ENCODE results near the gene NPY5R. TPM values are rescaled to one million over a fixed set of nuclear protein-coding genes. Genes with fewer than 3 reads are reported as not detected.

NPY5R gene
- polyA plus RNA-seq, 3 donors from 2014 or later = not detected

DNA sequence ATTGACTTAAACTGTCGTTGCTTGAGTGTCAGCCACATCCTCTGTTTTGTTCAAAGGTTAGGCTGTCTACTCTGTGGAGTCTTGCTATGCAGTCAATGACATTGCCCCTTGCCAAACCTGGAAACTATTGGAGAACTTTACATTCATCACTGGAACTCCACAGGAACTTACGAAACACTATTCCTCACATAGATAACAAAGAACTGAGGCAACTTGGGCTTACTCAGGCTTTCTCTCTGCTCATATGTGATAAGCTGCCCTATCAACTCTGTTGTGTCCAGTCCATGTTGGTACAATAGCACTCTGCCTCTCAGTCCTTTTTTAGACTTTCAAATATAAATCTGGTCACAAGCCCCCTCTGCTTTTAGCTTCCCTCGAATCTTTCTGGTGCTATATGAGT, 9.4 kb downstream of the NPY5R start:
- DNase-seq = no peak
- H3K27me3 Mint-ChIP-seq (ENCODE audit: low read depth in 3 of 3) = peaks cover 0 to 4% (median 3%) of the 10 kb centered on the region in 3 donors
- peaks cover 0 to 4% (median 0%) of the 10 kb centered on the region in 6 donors for H3K9me3 Mint-ChIP-seq
- H3K27ac Mint-ChIP-seq = no peak overlapping the region
- no peak overlapping the region for H3K4me3 Mint-ChIP-seq
- no peaks in the 10 kb centered on the region for H3K36me3 Mint-ChIP-seq
- H3K4me1 Mint-ChIP-seq = no peaks in the 10 kb centered on the region

DNA sequence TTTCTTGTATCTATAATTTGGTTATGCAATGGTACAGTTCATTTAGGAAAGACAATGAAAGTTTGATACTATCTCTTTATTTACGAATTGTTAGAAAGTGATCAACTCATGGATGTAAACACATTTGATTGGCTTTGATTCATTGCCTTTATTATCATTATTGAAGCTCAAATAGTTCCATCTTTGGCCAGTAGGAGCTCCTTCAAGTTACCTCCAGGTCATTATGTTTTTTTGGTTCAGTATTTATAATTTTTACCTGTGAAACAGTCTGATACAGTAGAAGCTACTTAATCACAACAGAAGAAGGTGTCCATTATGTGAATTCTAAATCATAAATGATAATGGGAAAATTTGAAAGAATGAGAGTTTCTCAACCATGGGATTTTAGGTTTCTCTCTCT, 12.4 kb downstream of the NPY5R start:
- no peak for DNase-seq
- H3K27me3 Mint-ChIP-seq (ENCODE audit: low read depth in 3 of 3) = peaks cover 0 to 4% (median 3%) of the 10 kb centered on the region in 3 donors
- H3K4me1 Mint-ChIP-seq = no peaks in the 10 kb centered on the region
- H3K4me3 Mint-ChIP-seq = no peak overlapping the region
- peaks cover 0 to 3% (median 0%) of the 10 kb centered on the region in 6 donors for H3K9me3 Mint-ChIP-seq
- no peak overlapping the region for H3K27ac Mint-ChIP-seq
- no peaks in the 10 kb centered on the region for H3K36me3 Mint-ChIP-seq

DNA sequence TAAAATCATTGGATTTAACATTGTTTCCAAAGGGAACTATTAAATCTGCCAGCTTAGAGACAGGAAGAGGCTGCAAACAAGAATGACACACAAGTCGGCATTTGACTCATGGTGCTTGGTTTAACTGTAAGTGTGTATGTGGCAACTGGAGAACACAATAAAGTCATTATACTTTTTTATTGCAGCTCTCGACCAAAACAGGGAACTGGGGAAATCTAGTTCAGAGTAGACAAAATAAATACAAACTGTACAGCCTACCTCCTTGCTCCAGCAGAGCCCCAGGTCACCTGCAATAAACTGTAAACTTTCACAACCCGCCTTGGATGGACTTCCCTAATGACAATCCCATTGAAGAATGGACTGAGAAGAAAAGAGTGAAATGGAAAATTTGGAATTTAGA, 24.0 kb downstream of the NPY5R start:
- H3K4me1 Mint-ChIP-seq = no peaks in the 10 kb centered on the region
- no peak overlapping the region for H3K4me3 Mint-ChIP-seq
- DNase-seq = no peak
- peaks cover 0 to 5% (median 4%) of the 10 kb centered on the region in 6 donors for H3K9me3 Mint-ChIP-seq
- H3K27ac Mint-ChIP-seq = no peak overlapping the region
- H3K27me3 Mint-ChIP-seq (ENCODE audit: low read depth in 3 of 3) = no peaks in the 10 kb centered on the region
- H3K36me3 Mint-ChIP-seq = no peaks in the 10 kb centered on the region

DNA sequence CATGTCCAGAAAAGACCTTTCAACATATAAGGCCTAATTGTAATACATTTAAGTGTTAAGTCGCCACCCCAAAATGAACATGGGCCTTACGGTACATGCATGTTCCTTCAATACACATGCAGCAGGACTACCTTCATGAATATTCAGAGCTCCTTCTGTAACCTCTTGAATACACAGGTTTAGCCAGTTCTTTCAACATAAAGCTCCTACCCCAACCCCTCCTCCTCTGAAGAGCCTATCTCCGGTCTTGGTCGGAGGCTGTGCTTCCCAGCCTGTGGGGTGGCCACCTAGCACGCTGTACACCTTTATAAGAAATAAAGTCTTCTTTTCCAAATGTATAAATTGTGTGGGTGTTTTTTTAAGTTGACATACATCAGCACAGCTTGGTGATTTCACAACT, 28.3 kb downstream of the NPY5R start:
- no peak for DNase-seq
- H3K4me3 Mint-ChIP-seq = no peak overlapping the region
- H3K4me1 Mint-ChIP-seq = no peaks in the 10 kb centered on the region
- no peak overlapping the region for H3K27ac Mint-ChIP-seq
- no peaks in the 10 kb centered on the region for H3K27me3 Mint-ChIP-seq (ENCODE audit: low read depth in 3 of 3)
- H3K9me3 Mint-ChIP-seq = peaks cover 0 to 4% (median under 1%) of the 10 kb centered on the region in 6 donors
- H3K36me3 Mint-ChIP-seq = no peaks in the 10 kb centered on the region

DNA sequence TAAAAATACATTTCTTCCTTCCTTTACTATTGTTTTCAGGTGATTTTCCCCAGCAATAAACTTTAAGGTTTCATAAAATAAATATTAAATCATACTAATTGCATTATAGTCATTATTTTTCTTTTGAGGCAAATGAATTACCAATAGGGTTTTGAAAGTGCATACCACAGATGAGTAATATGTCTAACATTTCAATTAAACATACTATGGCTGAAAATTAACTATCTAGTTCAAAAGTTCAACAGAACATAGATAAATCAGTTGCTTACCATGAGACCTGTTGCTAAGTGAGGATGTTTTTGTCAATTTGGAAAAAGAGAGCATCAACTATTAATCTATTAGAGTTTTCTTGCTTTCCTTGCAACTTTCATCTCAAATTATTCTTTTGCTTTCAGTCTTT, 35.0 kb downstream of the NPY5R start:
- Mint-ChIP-seq H3K4me3 (no peak overlapping the region), H3K27ac (no peak overlapping the region), H3K4me1 (no peaks in the 10 kb centered on the region), H3K36me3 (no peaks in the 10 kb centered on the region), H3K27me3 (ENCODE audit: low read depth in 3 of 3) (no peaks in the 10 kb centered on the region), H3K9me3 (peaks cover 0 to 2% (median 0%) of the 10 kb centered on the region in 6 donors)
- DNase-seq = no peak

DNA sequence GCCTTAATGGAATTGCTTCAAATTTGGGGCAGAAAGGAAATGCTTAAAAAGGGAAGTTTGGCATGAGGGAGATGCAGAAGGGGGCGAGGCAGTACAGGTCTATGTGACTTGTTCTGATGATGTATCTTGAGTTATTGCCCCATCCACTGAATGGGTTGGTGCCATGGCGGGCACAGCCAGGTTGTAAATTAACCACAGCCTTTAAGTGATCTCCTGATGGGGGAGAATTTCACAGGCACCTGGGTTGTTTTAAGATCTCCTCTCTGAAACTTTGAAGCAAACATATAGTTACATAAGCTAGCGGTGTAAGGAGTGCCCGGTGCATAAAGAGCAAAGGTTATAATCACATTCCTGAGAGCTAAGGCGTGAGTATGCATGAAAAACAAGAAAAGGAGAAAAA, 37.0 kb downstream of the NPY5R start:
- no peaks in the 10 kb centered on the region for H3K4me1 Mint-ChIP-seq
- DNase-seq = no peak

DNA sequence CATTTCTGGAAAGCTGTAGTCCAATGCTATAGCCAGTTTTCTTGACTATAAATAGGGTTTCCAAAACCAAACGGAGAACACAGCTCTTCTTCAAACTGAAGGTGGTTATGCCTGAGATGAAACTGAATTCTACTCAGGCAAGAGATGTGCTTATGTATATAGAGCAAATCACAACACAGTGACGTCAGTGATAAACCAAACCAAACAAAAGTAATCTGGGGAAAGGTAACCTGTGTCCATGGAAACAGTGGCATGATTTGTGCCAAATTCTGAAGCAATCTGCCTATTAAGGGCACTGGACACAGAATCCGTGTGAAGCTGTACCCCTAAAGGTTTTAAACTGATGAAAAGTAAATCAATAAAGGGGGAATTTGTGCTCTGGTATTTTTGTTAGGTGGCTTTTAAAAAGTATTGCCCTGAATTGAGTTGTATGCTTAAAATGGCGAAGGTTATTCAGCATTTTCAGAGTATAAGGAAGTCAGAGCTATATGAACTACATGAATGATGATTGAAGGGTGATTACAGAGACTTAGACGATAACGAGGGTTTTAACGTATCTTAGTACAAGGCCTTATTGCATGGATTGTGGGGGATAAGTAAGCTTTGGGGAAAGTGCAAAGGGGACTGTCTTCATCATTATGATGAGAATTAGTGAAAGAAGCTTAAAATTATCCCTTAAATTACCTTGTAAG, 38.6 kb downstream of the NPY5R start:
- no peaks in the 10 kb centered on the region for H3K4me1 Mint-ChIP-seq
- H3K27ac Mint-ChIP-seq = no peak overlapping the region
- no peaks in the 10 kb centered on the region for H3K36me3 Mint-ChIP-seq
- peaks cover 0 to 4% (median 0%) of the 10 kb centered on the region in 6 donors for H3K9me3 Mint-ChIP-seq
- H3K4me3 Mint-ChIP-seq = no peak overlapping the region
- H3K27me3 Mint-ChIP-seq (ENCODE audit: low read depth in 3 of 3) = no peaks in the 10 kb centered on the region
- DNase-seq = no peak

More for the DNA sequence above, 37.0 kb downstream of the NPY5R start:
- H3K9me3 Mint-ChIP-seq = peaks cover 0 to 4% (median 0%) of the 10 kb centered on the region in 6 donors
- no peaks in the 10 kb centered on the region for H3K36me3 Mint-ChIP-seq
- no peaks in the 10 kb centered on the region for H3K27me3 Mint-ChIP-seq (ENCODE audit: low read depth in 3 of 3)
- H3K4me3 Mint-ChIP-seq = no peak overlapping the region
- no peak overlapping the region for H3K27ac Mint-ChIP-seq

DNA sequence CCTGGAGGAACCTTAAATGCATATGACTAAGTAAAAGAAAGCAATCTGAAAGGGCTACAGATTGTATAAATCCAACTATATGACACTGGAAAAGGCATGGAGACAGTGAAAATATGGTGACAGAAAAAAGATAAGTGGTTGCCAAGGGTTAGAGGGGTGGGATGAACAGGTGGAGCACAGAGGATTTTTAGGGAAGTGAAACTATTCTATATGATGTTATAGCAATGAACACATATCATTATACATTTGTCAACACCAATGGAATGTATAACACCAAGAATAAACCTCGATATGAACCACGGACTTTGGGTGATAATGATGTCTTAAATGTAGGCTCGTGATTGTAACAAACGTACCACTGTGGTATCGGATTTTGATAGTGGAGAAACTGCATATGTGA, 40.7 kb downstream of the NPY5R start:
- Mint-ChIP-seq H3K9me3 (peaks cover 0 to 3% (median 0%) of the 10 kb centered on the region in 6 donors), H3K36me3 (no peaks in the 10 kb centered on the region), H3K27ac (no peak overlapping the region), H3K4me3 (no peak overlapping the region), H3K4me1 (no peaks in the 10 kb centered on the region), H3K27me3 (ENCODE audit: low read depth in 3 of 3) (no peaks in the 10 kb centered on the region)
- no peak for DNase-seq

DNA sequence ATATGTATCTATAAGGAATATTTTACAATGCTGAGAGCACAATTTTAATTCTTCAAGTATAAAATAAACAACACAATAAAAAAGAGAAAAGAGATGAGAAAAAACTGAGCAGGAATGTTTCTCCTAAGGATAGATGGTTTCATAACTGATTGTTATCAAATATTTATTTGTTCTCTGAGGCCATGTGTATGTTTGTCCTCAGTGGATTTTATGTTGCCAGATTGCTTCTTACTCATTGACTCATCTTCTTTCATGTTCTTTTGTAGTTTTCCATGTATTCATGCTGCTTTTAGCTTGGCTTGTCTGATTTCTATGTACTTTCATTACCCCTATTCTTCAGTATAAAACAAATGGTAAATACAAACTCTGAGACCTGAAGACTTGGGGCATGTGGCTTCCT, 41.2 kb downstream of the NPY5R start:
- DNase-seq = no peak
- Mint-ChIP-seq H3K4me1 (no peaks in the 10 kb centered on the region), H3K36me3 (no peaks in the 10 kb centered on the region), H3K9me3 (peaks cover 0 to 3% (median 0%) of the 10 kb centered on the region in 6 donors), H3K27ac (no peak overlapping the region), H3K27me3 (ENCODE audit: low read depth in 3 of 3) (no peaks in the 10 kb centered on the region), H3K4me3 (no peak overlapping the region)

DNA sequence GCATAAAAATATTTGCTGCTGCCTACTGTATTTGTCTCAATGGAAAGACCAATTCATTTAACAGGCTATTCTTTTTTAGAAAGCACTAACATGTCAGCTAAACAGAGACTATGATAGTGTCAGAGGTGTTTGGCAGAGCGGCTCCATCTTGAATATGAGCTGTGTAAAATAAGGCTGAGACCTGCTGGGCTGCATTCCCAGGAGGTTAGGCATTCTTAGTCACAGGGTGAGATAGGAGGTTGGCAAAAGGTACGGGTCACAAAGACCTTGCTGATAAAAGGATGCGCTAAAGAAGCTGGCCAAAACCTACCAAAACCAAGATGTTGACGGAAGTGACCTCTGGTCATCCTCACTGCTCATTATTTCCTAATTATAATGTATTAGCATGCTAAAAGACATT, 41.8 kb downstream of the NPY5R start:
- H3K27ac Mint-ChIP-seq = no peak overlapping the region
- no peaks in the 10 kb centered on the region for H3K27me3 Mint-ChIP-seq (ENCODE audit: low read depth in 3 of 3)
- no peaks in the 10 kb centered on the region for H3K4me1 Mint-ChIP-seq
- no peak overlapping the region for H3K4me3 Mint-ChIP-seq
- H3K9me3 Mint-ChIP-seq = peaks cover 0 to 3% (median 0%) of the 10 kb centered on the region in 6 donors
- H3K36me3 Mint-ChIP-seq = no peaks in the 10 kb centered on the region
- no peak for DNase-seq

DNA sequence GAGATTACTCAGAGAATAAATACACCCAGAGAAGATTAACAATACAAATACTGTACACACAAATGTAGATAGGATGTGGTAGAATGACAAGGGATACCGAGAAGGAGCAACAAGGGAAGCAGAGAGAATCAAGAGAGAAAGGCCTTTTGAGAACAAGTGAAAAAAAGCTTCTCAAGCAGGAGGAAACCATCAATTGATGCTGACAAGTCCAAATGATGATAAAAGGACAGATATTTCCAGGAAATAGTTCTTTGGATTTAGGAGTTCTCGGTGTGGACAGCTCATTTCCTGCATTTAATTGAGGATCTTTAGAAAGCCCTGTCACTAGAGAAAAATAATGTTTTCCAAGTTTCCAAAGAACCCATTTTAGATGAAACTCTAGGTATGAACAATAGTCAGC, 48.1 kb downstream of the NPY5R start:
- H3K36me3 Mint-ChIP-seq = no peaks in the 10 kb centered on the region
- H3K4me1 Mint-ChIP-seq = no peaks in the 10 kb centered on the region
- DNase-seq = no peak
- H3K9me3 Mint-ChIP-seq = peaks cover 0 to 2% (median 0%) of the 10 kb centered on the region in 6 donors
- no peak overlapping the region for H3K4me3 Mint-ChIP-seq
- no peak overlapping the region for H3K27ac Mint-ChIP-seq
- no peaks in the 10 kb centered on the region for H3K27me3 Mint-ChIP-seq (ENCODE audit: low read depth in 3 of 3)

DNA sequence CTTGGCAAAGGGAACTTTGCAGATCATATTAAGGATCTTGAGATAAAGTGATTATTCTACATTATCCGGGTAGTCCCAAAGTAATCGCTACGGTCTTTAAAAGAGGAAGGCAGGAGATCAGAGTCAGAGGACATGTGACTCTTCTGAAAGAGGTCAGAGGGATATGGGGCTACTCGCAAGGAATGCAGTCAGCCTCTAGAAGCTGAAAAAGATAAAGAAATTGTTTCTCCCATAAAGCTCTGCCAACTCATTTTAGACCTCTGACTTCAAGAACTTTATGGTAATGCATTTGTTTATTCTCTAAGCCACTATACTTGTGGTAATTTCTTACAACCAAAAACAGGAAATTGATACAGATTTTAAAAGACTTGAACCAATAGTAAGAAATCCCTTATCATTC, 48.6 kb downstream of the NPY5R start:
- Mint-ChIP-seq H3K27me3 (ENCODE audit: low read depth in 3 of 3) (no peaks in the 10 kb centered on the region), H3K36me3 (no peaks in the 10 kb centered on the region)

DNA sequence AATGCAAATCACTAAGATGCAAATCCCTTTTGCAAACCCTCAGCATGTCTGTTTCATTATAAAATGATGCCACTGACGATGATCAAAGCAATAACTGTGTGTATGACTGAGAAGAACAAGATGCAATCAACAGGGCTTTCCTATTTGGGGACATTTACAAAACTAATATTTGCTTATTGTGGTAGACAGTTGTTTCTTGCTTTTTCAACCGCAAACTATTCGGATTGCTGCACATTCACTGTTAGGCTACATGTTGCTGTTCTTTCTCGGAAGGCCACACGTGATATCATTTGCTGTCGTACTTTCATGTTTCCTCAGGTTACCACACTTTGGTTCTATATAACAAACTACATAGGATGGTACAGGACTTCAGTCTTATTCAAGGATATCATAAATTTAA, 49.8 kb downstream of the NPY5R start:
- Mint-ChIP-seq H3K9me3 (peaks cover 0 to 2% (median 0%) of the 10 kb centered on the region in 6 donors), H3K36me3 (no peaks in the 10 kb centered on the region)

More for the DNA sequence above, 48.6 kb downstream of the NPY5R start:
- H3K4me3 Mint-ChIP-seq = no peak overlapping the region
- no peak overlapping the region for H3K27ac Mint-ChIP-seq
- DNase-seq = no peak
- H3K9me3 Mint-ChIP-seq = peaks cover 0 to 2% (median 0%) of the 10 kb centered on the region in 6 donors
- H3K4me1 Mint-ChIP-seq = no peaks in the 10 kb centered on the region

DNA sequence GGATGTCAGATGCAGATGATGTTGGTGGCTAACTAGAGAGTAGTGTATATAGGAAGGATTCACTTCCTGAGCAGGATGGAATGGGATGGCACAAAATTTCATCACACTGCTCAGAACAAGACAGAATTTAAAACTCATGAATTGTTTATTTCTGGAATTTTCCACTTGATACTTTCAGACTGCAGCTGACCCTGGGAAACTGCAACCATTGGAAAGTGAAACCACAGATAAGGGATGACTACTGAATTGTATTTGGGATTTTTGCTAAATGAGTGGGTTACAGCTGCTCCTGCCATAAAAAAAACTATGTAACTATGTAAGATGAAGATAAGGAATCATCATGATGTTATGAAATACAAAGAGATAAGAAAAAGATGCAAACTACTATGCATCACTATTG, 51.4 kb downstream of the NPY5R start:
- no peak for DNase-seq
- H3K27ac Mint-ChIP-seq = no peak overlapping the region
- peaks cover 0 to 3% (median 0%) of the 10 kb centered on the region in 6 donors for H3K9me3 Mint-ChIP-seq
- H3K4me1 Mint-ChIP-seq = no peaks in the 10 kb centered on the region
- no peaks in the 10 kb centered on the region for H3K27me3 Mint-ChIP-seq (ENCODE audit: low read depth in 3 of 3)
- H3K36me3 Mint-ChIP-seq = no peaks in the 10 kb centered on the region
- H3K4me3 Mint-ChIP-seq = no peak overlapping the region

More for the DNA sequence above, 49.8 kb downstream of the NPY5R start:
- Mint-ChIP-seq H3K27ac (no peak overlapping the region), H3K4me1 (no peaks in the 10 kb centered on the region), H3K27me3 (ENCODE audit: low read depth in 3 of 3) (no peaks in the 10 kb centered on the region), H3K4me3 (no peak overlapping the region)
- no peak for DNase-seq

DNA sequence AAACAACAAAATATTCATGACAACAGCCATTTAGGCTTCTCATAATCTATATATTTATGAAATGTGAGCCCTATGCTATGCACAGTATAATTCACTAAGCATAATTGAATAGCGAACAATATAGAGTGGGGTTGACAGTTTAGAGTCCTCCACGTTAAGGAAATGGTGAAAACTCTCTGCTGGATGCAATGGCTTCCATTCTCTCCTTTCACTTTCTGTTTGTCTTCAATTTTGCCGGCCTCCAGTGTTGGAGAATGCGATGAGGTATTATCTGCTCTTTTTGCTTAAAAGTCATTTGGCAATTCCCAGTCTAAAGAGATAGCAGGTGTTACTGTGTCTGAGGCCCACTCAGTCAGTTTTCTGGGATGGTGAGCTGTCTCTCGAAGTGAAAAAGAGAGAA, 52.1 kb downstream of the NPY5R start:
- Mint-ChIP-seq H3K4me3 (peak overlapping the region in 1 of 5 donors; percentile 14), H3K36me3 (no peaks in the 10 kb centered on the region), H3K9me3 (peaks cover 0 to 4% (median 0%) of the 10 kb centered on the region in 6 donors), H3K4me1 (no peaks in the 10 kb centered on the region), H3K27ac (no peak overlapping the region), H3K27me3 (ENCODE audit: low read depth in 3 of 3) (no peaks in the 10 kb centered on the region)
- DNase-seq = no peak
